NCI-H82 treated with DMSO at 0.1 percent for 48 hours (cell line): Measurements from ENCODE around the gene POLRMT.

Experiments used
- DNase-seq: peaks from one replicate; lab custom pipeline; 2025; ENCODE audit not compliant: unreplicated experiment; lab: John Stamatoyannopoulos, UW

POLRMT gene

GRCh38 chr19:663682-664117 is 30.4 kb upstream of the POLRMT start:
- no peak for DNase-seq

DNA sequence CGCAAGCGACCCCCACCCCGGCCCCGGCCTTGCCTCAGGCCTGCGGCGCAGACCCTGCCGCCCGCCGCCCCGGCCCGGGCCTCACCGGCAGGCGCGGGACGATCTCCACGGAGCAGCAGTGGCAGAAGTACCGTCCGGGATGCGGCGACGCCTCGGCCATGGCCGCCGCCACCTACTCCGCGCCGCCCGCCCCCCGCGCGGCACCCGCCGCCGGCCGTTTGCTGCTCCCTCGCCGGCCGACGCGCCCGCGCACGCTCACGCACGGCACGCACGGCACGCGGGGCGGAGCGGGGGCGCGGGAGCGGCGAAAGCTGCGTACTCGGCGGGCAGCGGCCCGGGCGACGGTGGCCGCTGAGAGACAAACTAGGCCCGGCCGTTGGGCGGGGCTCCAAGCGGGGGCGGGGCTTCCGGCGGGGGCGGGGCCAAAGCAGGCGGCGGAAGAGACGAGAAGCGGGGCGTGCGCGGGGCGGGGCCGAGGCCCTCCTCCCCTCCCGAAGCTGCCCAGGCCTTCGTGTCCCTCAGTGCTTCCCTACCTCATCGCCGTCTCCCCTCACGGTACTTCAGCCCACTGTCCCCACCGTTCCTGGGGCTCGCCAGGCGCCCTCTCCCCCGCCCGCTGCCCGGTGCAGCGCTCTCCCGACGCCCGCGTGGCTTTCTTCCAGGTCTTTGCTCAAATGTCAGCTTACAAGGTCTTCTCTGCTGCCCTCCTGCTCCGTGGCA is 29.8 kb upstream of the POLRMT start, which contains the start of gene RNF126:
TSS of gene RNF126 (minus strand) at position 253 of the 720 bp plus-strand sequence. CDS start at position 160, 93 bp downstream.
- peak; percentile 39 for DNase-seq

- no peak for DNase-seq
Measured at GRCh38 chr19:662207-662961, 29.0 kb upstream of the POLRMT start.

DNA sequence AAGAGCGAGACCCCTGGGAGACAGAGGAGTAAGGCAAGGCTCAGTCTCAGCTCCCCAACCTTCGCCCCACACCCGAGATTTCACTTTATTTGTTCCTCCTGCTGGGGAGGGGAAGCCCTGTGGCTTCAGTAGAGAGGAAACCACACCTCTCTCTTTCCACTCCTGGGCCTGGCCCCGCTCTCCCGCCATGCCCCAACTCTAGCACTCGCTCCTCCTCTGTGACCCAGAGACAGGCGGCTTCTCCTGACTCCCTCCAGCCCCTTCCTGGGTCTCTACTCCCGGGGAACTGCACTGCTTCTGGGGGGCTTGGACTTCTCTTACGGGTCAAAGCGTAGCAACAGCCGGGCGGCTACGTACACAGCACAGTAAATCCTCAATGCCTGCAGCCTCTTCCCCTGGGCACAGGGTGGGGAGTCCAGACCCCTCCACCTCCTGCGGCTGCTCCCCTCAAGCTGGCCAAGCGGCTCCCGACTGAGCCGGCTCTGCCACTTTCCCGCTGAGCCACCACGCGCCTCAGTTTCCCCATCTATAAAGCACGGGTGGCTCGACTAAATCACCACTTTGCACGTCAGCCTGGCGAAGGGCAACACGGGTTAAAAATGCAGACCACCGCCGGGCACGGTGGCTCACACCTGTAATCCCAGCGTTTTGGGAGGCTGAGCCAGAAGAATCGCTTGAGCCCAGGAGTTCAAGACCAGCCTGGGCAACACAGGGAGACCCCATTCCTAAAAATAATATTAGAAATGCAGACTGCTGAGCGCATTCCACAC is 28.3 kb upstream of the POLRMT start:
- no peak for DNase-seq

DNA sequence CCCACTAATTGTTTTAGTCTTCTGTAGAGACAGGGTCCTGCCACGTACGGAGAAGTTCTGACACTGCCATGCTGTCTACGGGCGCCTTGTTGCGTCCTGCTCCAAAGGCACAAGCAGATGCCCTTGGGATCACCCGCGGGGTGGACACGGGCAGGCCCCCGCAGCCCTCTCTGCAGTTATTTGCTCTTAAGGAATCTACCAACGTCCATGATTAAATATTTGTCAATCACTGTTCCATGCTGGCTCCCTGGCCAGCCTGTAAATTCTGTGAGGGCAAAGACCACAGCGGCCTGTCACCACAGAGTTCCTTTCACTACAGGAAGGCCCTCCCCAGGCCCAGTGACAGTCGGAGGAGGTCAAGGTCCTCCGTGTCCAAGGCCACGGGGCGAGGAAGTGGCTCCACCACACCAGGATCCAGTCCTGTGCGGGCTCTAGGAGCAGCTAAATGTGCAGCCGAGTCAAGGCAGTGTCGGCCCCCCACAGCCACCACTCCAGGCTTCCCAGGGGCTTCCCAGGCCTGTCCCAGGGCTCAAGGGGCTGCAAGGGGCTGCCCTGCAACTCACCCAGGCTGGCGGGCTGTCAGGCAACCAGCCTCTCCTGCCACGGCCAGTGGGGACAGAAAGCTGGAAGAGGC is 27.6 kb upstream of the POLRMT start:
- DNase-seq = no peak

- DNase-seq = no peak
Measured at GRCh38 chr19:658916-659839, 25.8 kb upstream of the POLRMT start.

GRCh38 chr19:658059-658839 is 24.9 kb upstream of the POLRMT start:
- no peak for DNase-seq

DNA sequence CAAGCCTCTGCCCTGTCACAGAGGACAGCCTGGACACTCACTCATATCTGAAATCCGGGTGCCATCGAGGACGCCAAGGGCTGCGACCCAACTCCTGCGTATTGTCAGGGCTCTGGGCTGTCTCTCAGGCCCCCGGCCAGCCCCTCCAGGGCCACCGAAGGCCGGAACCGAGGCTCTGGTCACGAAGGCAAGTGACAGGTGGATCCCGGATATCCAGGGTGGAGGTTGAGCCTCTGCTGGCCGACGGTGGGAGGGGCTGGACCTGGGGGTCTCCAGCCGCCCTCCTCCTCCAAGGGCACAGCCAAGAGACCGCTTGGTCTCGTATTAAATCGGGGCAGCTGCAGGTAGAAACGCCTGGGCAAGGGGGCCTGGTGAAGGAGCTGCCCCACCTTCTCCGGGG is 24.3 kb upstream of the POLRMT start:
- no peak for DNase-seq

DNA sequence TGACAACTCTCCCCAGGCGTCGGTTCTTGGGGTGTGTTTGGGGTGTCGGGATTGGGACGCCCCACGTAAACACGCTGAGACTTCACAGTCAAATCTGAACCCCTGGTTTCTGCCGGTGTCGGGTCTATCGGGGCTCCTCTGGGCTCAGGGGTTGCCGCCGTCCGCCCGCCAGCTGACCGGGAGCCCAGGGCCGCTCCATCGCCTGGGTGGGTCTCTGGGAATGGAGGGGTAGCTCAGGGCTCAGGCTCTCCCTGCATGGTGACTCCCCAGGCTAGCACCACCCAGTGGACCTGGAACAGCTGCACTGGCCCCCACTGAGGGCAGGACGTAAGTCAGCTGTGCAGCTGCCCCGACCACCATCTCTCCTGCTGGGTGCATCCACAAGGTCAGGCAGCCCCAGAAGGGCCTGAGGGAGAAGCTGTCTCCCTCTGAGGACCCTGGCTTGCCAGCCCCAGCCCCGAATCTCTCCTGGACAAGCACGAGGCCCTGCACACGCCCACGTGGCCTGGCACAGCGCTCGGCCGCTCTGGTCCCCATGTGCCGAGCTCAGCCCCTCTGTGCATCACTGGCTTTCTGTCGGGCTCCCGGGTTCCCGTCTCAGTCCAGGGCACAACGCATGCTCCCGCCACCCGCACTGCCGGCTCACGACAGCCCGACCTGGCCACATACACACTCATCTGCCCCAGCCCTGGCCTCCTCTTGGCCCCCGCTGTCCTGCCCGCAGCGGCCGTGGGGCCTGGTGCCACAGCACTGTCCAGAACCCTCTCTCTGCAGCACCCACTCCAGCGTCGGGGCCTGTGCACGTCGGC is 23.6 kb upstream of the POLRMT start:
- DNase-seq = no peak

- DNase-seq = no peak
Measured at GRCh38 chr19:655691-656090, 22.4 kb upstream of the POLRMT start.

DNA sequence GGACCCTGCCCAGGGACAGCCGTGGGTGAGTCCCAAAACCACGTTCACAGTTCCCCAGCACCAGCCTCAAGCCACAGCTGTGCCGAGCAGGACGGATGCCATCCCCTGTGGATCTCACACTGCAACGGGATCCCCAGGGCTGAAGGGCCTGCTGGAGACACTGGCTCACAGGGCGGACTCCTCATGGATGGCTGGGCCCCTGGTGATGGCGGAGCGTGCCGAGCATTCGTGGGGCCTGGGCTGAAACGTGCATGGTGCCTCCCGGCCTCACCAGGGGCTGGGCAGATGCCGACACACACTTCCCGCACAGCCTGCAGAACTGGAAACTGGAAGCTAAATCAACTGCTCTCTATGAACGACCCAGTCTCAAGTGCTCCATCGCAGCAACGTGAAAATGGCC is 20.1 kb upstream of the POLRMT start:
- DNase-seq = no peak

DNA sequence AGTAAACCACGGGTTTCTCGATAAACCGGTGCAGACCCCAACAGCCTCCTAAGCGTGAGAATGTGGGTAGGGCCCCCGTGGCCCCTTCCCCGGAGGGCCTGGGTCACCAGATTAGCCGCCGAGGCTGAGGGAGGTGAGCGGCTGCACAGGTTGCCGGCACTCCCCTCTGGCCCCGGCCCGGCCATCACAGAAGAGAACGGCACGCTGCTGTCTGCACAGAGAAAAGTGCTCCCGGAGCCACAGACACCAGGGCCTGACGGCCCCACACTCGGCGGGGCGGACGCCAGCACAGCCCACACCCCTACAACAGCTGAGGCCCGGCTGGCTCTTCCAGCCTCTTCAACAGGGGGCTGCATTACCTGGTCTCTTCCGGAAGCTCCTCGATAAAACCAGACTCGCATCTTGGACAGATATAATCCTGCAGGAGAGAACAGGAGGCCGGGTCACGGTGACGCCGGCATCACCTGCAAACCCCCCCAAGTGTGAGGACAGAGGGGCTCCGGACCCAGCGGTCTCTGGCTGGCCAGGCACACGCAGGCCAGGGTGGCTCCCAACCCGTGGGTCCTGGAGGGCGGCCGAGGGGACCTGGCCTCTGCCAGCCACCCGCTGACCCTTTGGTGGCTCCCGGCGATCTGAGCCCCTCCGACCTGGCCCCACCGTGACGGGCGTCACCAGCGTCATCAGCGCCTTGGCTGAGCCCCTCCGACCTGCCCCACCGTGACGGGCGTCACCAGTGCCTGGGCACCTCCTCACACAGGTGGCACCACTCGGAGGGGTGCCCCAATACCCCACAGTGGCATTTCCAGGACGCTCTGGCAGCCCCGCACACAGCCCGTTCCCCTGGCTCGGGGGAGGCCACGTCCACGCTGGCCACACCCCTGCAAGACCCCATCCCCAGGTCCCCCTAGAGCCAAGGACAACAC is 19.4 kb upstream of the POLRMT start:
- DNase-seq = no peak

DNA sequence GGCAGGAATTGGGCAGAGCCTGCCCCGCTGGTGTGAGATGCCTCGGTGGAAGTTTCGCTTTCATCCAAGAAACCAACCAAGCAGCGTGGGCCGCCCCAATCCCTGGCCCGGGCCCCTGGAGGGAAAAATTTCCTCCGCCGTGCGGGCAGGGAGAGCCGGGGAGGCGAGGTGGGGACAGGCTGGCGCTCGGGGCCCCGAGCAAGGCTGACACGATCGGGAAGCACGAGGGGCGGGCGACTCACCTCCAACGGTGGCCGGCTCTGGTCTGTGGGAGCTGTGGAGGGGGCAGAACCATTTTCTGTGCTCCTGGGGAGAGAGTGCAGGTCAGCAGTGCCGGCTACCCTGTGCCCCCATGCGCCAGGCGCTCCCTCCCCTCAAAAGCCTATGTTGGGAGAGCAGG is 18.7 kb upstream of the POLRMT start:
- no peak for DNase-seq

GRCh38 chr19:651114-651818 is 17.9 kb upstream of the POLRMT start:
- DNase-seq = no peak

- DNase-seq = no peak
Measured at GRCh38 chr19:650121-650520, 16.8 kb upstream of the POLRMT start.

DNA sequence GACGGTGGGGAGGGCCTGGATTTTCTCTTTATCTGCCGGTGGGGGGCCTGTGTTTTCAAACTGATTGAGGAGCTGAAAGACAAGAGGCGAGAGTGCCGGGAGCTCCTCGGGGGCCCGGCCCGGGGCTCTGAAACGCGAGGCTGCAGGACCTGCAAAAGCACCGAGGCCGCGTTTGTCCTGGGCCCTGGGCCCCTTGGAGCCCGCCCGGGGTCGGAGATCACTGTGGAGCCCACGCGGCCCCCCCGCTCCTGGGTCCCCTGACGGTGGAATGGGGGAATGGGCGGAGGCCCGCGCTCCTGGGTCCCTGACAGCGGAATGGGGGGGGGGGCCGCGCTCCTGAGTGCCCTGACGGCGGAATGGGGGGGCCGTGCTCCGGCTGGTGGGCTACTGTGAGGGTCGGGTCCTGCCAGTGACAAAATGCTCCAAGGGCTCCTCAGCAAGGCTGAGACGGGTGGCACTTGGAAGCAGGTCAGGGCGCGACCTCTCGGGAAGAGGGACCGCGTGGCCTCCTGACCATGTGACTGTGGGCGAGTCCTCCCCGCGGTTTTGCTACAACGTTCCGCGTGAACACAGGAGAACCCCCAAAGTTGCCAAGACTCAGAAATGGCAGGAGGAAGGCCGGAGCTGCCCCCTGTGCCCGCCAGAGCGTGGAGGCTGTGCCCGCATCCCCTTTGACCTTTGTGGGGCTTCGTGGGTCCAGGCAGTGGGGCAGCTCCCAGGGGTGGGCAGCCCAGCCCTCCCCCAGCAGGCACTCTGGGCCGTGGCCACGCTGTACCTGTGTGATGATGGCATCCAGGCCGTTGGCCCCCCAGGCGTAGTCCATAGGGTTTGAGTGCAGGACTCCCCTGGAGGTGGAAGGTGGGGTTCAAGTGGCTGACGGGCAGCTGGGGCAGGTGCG is 15.8 kb upstream of the POLRMT start:
- no peak for DNase-seq
